Pulmonary artery endothelial cell (primary cell): ENCODE data around the gene NCOR2. TPM values are rescaled to one million over a fixed set of nuclear protein-coding genes. Genes with fewer than 3 reads are reported as not detected.

ENCODE experiments used
- DNase-seq: peaks from one replicate; pipeline ENCODE4 v3.0.0-alpha.2; 2011; ENCODE audit warnings: low read depth, low spot score
- total RNA-seq: library from RNA; depleted of rRNA; stranded (reverse); fragments of >200 nt; gene quantifications from 2 replicates; pipeline ENCODE4 v1.2.3, GENCODE V29; 2014

The NCOR2 gene
- total RNA-seq, 1 donor from 2014 or later: 43.5 TPM

DNA sequence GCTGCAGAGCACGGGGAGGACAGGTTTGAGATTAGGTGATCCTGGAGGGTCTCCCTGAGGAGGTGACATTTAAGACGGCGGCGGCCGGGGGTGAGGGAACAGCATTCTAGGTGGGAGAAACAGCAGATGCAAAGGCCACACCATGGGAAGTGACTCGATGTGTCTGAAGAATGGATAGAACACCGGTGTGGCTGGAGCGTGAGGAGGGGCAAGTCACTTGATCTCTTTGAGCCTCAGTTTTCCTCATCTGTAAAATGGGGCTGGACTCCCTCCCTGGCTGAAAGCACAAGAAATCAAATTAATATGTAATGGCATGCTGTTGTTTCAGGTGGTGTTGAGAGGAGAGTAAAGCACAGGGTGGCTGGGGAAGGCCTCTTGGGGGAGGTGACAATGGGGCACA, 10.0 kb upstream of the NCOR2 start:
- DNase-seq: no peak

DNA sequence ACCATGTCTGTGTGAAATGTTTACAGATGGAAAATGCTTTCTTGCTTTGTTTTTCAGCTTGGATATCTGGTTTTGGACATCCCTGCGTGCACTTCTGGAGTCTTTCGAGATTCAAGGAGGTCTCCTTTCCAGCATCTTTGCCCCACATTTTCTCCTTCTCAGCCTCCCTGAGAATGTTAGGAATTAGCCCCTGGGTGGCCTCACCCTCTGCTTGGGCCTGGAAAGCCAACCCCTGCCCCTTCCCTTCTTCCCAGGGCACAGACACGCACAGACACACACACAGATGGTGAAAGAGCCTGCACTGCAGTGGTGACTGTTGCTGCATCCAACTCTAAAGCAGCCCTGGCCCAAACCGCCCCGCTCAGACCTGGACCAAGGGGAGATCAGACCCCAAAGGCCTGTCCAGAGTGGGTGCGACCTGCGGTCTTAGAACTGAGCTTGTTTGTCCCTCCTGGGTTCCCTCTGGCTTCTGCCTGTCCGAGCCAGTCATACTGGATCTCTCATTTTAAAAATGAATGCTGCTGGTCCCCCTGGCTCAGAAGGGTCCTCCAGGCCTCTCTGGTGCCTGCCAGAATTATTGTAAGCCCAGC, 8.7 kb upstream of the NCOR2 start:
- no peak for DNase-seq

GRCh38 chr12:124573839-124574786, 6.7 kb upstream of the NCOR2 start:
- DNase-seq: no peak

- no peak for DNase-seq
These were observed 4.1 kb upstream of the NCOR2 start for GRCh38 chr12:124571556-124571955.

DNA sequence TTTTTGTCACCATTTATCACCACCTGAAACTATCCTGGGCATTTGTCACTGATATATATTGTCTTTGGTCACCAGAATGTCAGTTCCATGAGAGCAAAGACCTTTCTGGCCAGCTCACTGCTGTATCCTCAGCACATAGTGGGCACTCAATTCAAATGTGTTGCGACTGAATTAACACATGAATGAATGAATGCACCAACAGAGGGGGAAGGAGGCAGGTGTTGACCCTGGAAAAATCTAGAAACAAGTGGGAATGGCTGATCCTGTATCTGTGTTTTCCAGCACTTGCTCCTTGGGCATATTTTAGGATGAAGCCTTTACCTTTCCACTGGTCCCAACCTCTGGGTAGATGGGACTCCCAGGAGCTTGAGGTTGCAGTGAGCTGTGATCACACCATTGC, 3.4 kb upstream of the NCOR2 start:
- no peak for DNase-seq

GRCh38 chr12:124569375-124570148, 2.1 kb upstream of the NCOR2 start:
- DNase-seq: no peak

GRCh38 chr12:124568431-124569374, 1.3 kb upstream of the NCOR2 start:
- DNase-seq: no peak

DNA sequence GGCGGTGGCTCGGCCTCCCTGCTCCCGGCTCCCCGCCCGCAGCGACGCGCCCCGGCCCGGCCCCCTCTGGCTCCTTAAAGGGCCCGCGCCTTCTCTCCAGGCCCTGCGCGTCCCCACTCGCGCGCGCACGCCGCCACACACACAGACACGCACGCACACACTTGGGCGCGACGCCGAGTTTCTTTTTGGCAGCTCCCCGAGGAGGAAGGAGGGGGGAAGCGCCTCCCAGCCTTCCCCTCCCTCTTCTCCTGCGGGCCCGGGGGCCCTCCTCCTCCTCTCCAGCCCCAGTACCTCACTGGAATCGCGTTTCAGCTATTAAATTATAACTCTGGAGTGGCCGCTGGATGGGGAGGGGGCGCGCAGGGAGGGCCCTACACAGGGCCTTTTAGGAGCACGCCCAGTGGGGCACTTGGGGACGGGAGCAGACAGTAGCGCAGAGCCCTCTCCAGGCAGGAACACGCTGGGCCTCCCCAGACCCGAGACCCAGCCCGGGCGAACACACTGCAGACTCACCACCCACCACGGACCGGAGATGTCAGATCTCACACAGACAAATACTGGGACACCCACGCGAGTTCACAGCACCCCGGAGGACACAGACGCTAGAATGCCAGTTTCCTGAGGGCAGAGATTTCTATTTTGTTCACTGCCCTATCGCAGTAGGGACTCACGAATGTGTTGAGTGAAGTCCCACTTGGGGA, 411 bp upstream of the NCOR2 start:
- no peak for DNase-seq

DNA sequence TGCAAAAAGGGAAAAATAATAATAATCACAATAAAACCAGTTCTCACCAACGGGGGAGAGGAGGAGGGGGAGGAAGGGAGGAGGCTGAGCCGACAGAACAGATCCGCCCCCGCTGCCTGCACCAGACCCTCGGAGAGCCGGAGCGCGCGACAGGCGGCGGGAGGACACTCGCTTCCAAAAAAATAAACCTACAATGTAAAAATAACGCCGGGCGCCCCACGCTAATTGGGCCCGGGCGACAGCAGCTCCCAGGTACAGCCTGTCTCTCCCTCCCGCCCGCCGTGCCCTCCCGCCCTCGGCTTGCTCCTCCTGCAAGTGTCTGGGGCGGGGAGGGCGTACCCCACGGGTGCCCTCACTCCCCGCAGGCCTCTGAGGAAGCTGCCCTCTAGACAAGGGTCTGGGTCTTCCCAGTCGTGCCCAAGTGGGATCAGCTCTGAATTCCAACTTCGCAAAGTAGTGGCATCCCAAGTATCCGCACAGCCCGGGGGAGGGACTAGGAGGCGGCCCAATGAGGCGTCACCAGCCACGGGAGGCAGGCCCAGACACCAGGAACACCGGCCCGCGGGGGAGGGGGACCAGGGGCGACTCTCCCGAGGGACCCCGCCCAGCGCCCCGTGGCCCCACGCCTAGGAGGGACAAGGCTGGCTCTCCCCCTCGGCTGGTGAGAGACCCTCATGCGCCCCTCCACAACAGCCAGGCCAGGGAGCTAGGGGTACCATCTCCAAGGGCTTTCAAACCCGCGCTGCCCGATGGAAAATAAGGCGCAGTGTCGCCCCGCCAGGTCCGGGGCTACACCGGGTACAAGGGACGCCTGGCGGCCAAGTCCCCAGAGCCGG, 1.0 kb downstream of the NCOR2 start:
- no peak for DNase-seq

DNA sequence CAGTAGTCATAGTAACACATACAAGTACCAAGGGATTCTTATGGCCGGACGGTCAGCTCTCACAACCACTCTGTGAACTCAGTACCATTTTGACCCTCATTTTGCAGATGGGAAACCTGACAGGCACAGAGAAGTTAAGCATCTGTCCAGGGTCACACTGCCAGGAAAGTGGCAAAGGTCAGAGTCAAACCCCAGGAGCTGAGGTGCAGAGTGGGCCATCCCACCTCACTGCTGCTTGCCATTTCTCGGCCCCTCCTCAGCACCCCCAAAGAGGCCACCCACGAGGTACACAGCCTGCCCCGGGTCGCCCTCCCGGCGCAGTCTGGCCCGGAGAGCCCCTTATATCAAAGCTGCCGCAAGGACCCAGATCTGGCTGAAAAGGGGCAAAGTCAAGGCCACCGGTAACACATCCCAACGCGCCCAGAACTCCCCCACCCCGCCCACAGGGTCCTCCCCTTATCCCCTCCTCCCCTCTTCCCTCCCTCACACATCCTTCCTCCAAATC, 1.7 kb downstream of the NCOR2 start:
- DNase-seq: no peak

DNA sequence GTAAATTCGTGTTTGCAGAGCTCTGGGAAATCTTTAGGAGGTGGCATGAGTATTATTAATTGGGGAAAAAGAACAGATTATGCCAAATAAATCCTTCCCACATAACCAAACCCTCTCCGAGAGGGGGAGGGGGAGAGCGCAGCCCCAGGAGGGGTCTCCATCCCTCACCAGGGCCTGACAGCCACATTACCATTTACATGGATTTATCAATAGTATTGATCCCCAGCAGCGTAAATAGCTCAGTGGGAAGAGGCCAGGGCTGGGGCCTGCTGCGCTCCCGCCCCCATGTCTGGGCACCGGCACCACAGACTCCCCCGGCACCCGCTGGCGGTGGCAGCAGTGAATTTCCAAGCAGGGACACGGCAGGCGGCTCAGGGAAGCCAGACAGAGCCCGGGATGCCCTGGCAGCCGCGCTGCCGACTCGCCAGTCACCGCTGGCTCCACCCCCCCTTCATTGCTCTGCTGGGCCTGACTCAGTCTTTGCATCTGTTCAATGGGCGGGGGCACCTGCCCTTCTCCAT, 2.4 kb downstream of the NCOR2 start:
- DNase-seq: no peak

- DNase-seq: no peak
These were observed 3.0 kb downstream of the NCOR2 start for GRCh38 chr12:124564232-124564958.

- DNase-seq: no peak
These were observed 3.6 kb downstream of the NCOR2 start for GRCh38 chr12:124563809-124564208.

DNA sequence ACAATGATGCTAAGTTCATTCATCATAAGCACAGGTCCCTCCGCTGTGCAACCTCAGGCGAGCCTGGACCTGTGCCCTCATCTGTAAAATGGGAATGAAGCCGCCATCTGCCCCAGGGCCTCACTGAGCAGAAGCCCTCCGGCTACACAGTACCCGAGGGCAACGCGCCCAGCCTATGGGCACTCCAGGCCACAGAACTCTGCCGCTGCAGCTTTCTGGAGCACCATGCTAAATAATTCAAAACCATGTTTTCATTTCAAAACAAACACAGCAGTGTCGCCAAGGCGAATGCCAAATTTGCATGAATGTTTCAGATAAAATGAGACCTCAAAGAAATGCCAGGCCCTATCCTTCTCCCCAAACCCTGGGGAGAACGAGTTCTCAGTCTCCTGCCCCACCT, 4.0 kb downstream of the NCOR2 start:
- DNase-seq: no peak

DNA sequence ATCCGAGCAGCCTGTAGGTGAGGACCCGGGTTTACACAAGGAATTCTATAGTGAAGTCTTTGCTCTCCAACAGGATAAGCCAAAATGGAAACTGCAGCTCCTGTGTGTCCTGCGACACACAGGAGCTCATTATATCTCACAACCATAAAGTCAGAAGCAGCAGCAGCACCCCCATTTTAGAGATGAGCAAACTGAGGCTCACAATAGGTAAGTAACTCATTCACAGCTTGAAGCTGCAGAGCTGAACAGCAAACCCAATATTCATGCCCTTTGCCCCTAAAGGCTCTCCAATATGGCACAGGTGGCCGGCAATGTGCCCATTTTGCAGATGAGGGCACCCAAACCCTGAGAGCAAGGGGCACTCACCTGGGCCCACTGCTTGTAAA, 4.6 kb downstream of the NCOR2 start:
- no peak for DNase-seq

- no peak for DNase-seq
These were observed 5.2 kb downstream of the NCOR2 start for GRCh38 chr12:124562018-124562795.

DNA sequence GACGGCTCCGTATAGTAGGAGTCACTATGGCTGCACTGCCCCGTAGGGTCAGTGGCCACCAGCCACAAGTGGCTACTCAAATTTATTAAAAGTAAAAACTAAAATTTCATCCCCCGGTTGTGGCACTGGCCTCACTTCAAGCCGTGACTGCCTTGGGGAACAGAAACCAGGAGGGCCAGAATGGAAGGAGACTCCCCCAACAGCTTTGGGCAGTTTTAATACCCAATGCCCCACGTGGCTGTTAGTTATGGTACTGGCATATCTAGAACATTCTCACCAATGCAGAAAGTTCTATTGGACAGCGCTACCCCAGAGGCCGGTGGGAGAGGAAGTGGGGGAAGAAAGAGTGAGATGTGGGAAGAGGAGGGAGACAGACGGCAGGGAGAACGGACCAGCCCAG, 6.2 kb downstream of the NCOR2 start:
- DNase-seq: no peak
